CD14-positive monocyte (primary cell): Measurements from ENCODE around the gene CDKAL1. TPM values are rescaled to one million over a fixed set of nuclear protein-coding genes. Genes with fewer than 3 reads are reported as not detected.

Experiments used
- DNase-seq, 3 donors: peaks; one replicate each; pipeline ENCODE4 v3.0.0-alpha.2; 2011 to 2022
- H2AFZ ChIP-seq: 2 replicates; pipeline ENCODE4 v1.6.0; 2012; ENCODE audit warnings: mild to moderate bottlenecking, low read depth, low read length, inconsistent platforms; ENCODE audit not compliant: insufficient read depth, poor library complexity, severe bottlenecking
- H3K27ac ChIP-seq, 2 donors: 1 replicate in 1 of 2; 2 replicates in 1 of 2; pipeline ENCODE4 v1.5.1; 2012 to 2013; ENCODE audit warnings: low read length in 2 of 2, control low read depth in 1 of 2, inconsistent platforms in 1 of 2, low read depth in 1 of 2, mild to moderate bottlenecking in 1 of 2
- H3K27me3 ChIP-seq, 2 donors: one replicate each; pipeline versions ENCODE4 v1.6.0 to v1.6.1; 2011 to 2013; ENCODE audit warnings: low read length in 2 of 2; ENCODE audit not compliant: control insufficient read depth in 2 of 2, insufficient read depth in 2 of 2
- H3K36me3 ChIP-seq, 2 donors: replicated peaks in 1 of 2; 1 replicate in 1 of 2; 2 replicates in 1 of 2; pipeline versions ENCODE4 v1.5.1 to v1.6.1; 2012 to 2013; ENCODE audit warnings: low read length in 2 of 2, control low read depth in 1 of 2, inconsistent platforms in 1 of 2, mild to moderate bottlenecking in 1 of 2; ENCODE audit not compliant: insufficient read depth in 2 of 2, control insufficient read depth in 1 of 2
- H3K4me1 ChIP-seq, 2 donors: 1 replicate in 1 of 2; 2 replicates in 1 of 2; pipeline versions ENCODE4 v1.5.1 to v1.6.1; 2012 to 2013; ENCODE audit warnings: low read length in 2 of 2, control low read depth in 1 of 2, inconsistent platforms in 1 of 2, mild to moderate bottlenecking in 1 of 2, moderate library complexity in 1 of 2; ENCODE audit not compliant: insufficient read depth in 2 of 2, control insufficient read depth in 1 of 2
- H3K4me2 ChIP-seq: replicated peaks from 2 replicates; pipeline ENCODE3; 2012; ENCODE audit warnings: low read length, moderate library complexity, mild to moderate bottlenecking; ENCODE audit not compliant: poor library complexity, severe bottlenecking; ENCODE audit errors: extremely low read depth
- H3K4me3 ChIP-seq, 3 experiments: fragments of 200-600 bp in 1 of 3; sonication (generic) in 1 of 3; replicated peaks in 1 of 3; 1 replicate in 2 of 3; 2 replicates in 1 of 3; pipeline ENCODE4 v1.5.1; 2011 to 2013; ENCODE audit warnings: low read length in 3 of 3, mild to moderate bottlenecking in 3 of 3, control low read depth in 2 of 3, low read depth in 2 of 3, inconsistent platforms in 1 of 3, moderate library complexity in 1 of 3
- H3K79me2 ChIP-seq: 2 replicates; pipeline ENCODE4 v1.6.0; 2012; ENCODE audit warnings: mild to moderate bottlenecking, control low read depth, inconsistent platforms, low read length, moderate library complexity; ENCODE audit not compliant: insufficient read depth
- H3K9ac ChIP-seq: 2 replicates; pipeline ENCODE4 v1.6.0; 2017; ENCODE audit warnings: low read length, mild to moderate bottlenecking; ENCODE audit not compliant: insufficient read depth, poor library complexity, severe bottlenecking
- H3K9me3 ChIP-seq, 2 donors: replicated peaks in 1 of 2; 1 replicate in 1 of 2; 2 replicates in 1 of 2; pipeline versions ENCODE4 v1.5.1 to v1.6.1; 2012 to 2013; ENCODE audit warnings: low read length in 2 of 2, control low read depth in 1 of 2; ENCODE audit not compliant: control insufficient read depth in 1 of 2, insufficient read depth in 1 of 2
- H4K20me1 ChIP-seq: 2 replicates; pipeline ENCODE4 v1.6.0; 2012; ENCODE audit warnings: mild to moderate bottlenecking, low read length, control low read depth, moderate library complexity; ENCODE audit not compliant: insufficient read depth
- H3K27ac Mint-ChIP-seq, 7 donors: one replicate each; pipeline ENCODE4 v1.8.0; 2020; ENCODE audit warnings: mild to moderate bottlenecking in 7 of 7, mixed read lengths in 7 of 7, moderate library complexity in 6 of 7, inconsistent platforms in 2 of 7
- H3K27me3 Mint-ChIP-seq, 3 donors: one replicate each; pipeline ENCODE4 v1.8.0; 2021 to 2022; ENCODE audit warnings: low read depth in 3 of 3, mild to moderate bottlenecking in 3 of 3, mixed read lengths in 3 of 3, moderate library complexity in 3 of 3, inconsistent platforms in 1 of 3
- H3K36me3 Mint-ChIP-seq, 2 donors: one replicate each; pipeline ENCODE4 v1.8.0; 2020; ENCODE audit warnings: mixed read lengths in 2 of 2, inconsistent platforms in 1 of 2, mild to moderate bottlenecking in 1 of 2
- H3K4me1 Mint-ChIP-seq: one replicate; pipeline ENCODE4 v1.8.0; 2020; ENCODE audit warnings: mild to moderate bottlenecking, mixed read lengths
- H3K4me3 Mint-ChIP-seq, 2 donors: one replicate each; pipeline ENCODE4 v1.8.0; 2020; ENCODE audit warnings: mild to moderate bottlenecking in 2 of 2, mixed read lengths in 2 of 2, moderate library complexity in 1 of 2
- H3K9me3 Mint-ChIP-seq, 7 donors: one replicate each; pipeline ENCODE4 v1.8.0; 2020 to 2022; ENCODE audit warnings: mixed read lengths in 7 of 7, mild to moderate bottlenecking in 6 of 7, moderate library complexity in 6 of 7, inconsistent platforms in 2 of 7
- WGBS: methylation state at CpG from one replicate; pipeline ENCODE4 v1.1.5; 2013; ENCODE audit warnings: missing lambda C conversion rate; ENCODE audit not compliant: insufficient coverage; 5-methylcytosine and 5-hydroxymethylcytosine counted together
- intact Hi-C, 2 donors: fragments of 100-400 bp; cut with micrococcal nuclease; formaldehyde crosslinking; loops; one replicate each; pipeline versions ENCODE4 v1.15.0 to v1.15.1; 2023
- polyA plus RNA-seq, 3 donors: library from polyadenylated mRNA; depleted of rRNA in 1 of 3; unstranded in 2 of 3; stranded (reverse) in 1 of 3; fragments of 300-500 nt in 2 of 3; fragments of >200 nt in 1 of 3; fragmentation: Illumina TruSeq in 2 of 3; gene quantifications; 1 replicate in 2 of 3; 2 replicates in 1 of 3; pipeline ENCODE4 v1.2.3, GENCODE V29; 2012 to 2021
- TF ChIP-seq, protein P1 (sequence below): fragments of 200-600 bp; IDR thresholded peaks from one replicate; pipeline ENCODE4 v1.8.0; 2022; ENCODE audit warnings: antibody characterized with exemption, mild to moderate bottlenecking

The CDKAL1 gene
- polyA plus RNA-seq, 3 donors = 3.2 to 12.4 (median 8.3) TPM

DNA sequence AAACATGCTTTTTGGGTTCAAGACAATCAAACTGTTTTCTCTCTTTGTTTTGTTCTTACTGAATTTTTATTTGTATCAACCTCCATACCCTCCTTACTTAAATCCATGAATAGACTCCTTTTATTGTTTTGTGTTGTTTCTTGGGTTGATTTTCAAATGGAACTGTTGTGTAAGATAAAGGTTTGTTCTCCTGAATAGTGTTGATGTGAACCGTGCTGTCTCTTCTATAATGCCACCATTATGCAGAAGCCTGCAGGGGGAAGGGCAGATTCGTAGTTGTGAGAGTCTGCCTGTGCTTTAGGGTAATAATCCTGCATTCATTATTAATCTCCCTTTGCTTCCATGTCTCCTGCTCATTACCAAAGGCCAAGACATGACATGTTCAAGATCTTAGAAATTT is 105.9 kb downstream of the CDKAL1 start:
- Mint-ChIP-seq H3K27ac (no peak overlapping the region), H3K36me3 (peaks cover 21 to 27% of the 10 kb centered on the region in 2 donors), H3K4me3 (no peak overlapping the region), H3K4me1 (no peaks in the 10 kb centered on the region), H3K27me3 (no peaks in the 10 kb centered on the region), H3K9me3 (peaks cover 0 to 6% (median 0%) of the 10 kb centered on the region in 7 donors)
- no CpG with 5 or more reads among the region's 2 CpGs for WGBS
- TF ChIP-seq, protein P1, sequence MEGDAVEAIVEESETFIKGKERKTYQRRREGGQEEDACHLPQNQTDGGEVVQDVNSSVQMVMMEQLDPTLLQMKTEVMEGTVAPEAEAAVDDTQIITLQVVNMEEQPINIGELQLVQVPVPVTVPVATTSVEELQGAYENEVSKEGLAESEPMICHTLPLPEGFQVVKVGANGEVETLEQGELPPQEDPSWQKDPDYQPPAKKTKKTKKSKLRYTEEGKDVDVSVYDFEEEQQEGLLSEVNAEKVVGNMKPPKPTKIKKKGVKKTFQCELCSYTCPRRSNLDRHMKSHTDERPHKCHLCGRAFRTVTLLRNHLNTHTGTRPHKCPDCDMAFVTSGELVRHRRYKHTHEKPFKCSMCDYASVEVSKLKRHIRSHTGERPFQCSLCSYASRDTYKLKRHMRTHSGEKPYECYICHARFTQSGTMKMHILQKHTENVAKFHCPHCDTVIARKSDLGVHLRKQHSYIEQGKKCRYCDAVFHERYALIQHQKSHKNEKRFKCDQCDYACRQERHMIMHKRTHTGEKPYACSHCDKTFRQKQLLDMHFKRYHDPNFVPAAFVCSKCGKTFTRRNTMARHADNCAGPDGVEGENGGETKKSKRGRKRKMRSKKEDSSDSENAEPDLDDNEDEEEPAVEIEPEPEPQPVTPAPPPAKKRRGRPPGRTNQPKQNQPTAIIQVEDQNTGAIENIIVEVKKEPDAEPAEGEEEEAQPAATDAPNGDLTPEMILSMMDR = no peak
- no peaks in the 10 kb centered on the region for H3K9me3 ChIP-seq
- no peak overlapping the region for H3K4me3 ChIP-seq
- H4K20me1 ChIP-seq = no peaks in the 10 kb centered on the region
- intact Hi-C loops = no loop called here
- no peak overlapping the region for H3K9ac ChIP-seq
- H3K4me2 ChIP-seq = no peak overlapping the region
- H3K36me3 ChIP-seq = peaks cover 0 to 4% of the 10 kb centered on the region in 2 donors
- DNase-seq = no peak
- no peaks in the 10 kb centered on the region for H3K4me1 ChIP-seq
- no peak overlapping the region for H3K27ac ChIP-seq
- H3K79me2 ChIP-seq = no peaks in the 10 kb centered on the region
- no peaks in the 10 kb centered on the region for H3K27me3 ChIP-seq
- H2AFZ ChIP-seq = no peak overlapping the region

DNA sequence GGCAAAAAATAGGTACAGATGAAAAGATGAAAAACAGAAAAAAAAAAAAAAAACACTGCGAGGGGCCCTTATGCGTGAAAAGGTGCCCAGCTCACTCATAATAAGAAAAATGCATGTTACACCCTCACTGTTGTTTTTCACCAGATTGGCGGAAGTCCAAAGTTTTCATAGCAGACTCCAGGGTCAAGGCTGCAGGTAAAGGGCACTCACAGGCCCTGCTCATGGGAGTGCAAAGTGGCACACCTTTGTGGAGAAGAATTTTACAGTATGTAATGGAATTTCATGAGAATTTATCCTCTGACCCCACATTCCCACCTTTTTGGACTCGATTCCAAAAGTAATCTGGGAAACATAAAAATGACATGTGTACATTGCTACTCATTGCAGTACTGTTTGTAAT is 108.2 kb downstream of the CDKAL1 start:
- Mint-ChIP-seq H3K27ac (peak overlapping the region in 1 of 7 donors; percentile 6), H3K4me3 (no peak overlapping the region), H3K9me3 (peaks cover 0 to 4% (median 0%) of the 10 kb centered on the region in 7 donors), H3K36me3 (peaks cover 16 to 17% of the 10 kb centered on the region in 2 donors), H3K27me3 (no peaks in the 10 kb centered on the region), H3K4me1 (no peaks in the 10 kb centered on the region)
- H3K36me3 ChIP-seq = peaks cover 0 to 4% of the 10 kb centered on the region in 2 donors
- intact Hi-C loops = no loop called here
- no peaks in the 10 kb centered on the region for H4K20me1 ChIP-seq
- H3K9me3 ChIP-seq = no peaks in the 10 kb centered on the region
- no peak for DNase-seq
- H3K4me2 ChIP-seq = no peak overlapping the region
- H3K27ac ChIP-seq = no peak overlapping the region
- WGBS = 100% methylated on average over 2 of the region's 4 CpGs
- TF ChIP-seq, protein P1 = no peak
- H2AFZ ChIP-seq = no peak overlapping the region
- H3K27me3 ChIP-seq = no peaks in the 10 kb centered on the region
- no peaks in the 10 kb centered on the region for H3K4me1 ChIP-seq
- H3K79me2 ChIP-seq = no peaks in the 10 kb centered on the region
- H3K9ac ChIP-seq = no peak overlapping the region
- no peak overlapping the region for H3K4me3 ChIP-seq
